Erythroblast (primary cell): ENCODE measurements around the gene GNAL.

Experiments
- GATA1 ChIP-seq: IDR thresholded peaks from 2 replicates; pipeline ENCODE4 v1.6.1; 2011; ENCODE audit warnings: low read depth, mild to moderate bottlenecking, control low read depth, low read length, moderate library complexity
- POLR2A ChIP-seq: IDR thresholded peaks from 2 replicates; pipeline ENCODE4 v1.6.1; 2011; ENCODE audit warnings: mild to moderate bottlenecking, low read length

DNA sequence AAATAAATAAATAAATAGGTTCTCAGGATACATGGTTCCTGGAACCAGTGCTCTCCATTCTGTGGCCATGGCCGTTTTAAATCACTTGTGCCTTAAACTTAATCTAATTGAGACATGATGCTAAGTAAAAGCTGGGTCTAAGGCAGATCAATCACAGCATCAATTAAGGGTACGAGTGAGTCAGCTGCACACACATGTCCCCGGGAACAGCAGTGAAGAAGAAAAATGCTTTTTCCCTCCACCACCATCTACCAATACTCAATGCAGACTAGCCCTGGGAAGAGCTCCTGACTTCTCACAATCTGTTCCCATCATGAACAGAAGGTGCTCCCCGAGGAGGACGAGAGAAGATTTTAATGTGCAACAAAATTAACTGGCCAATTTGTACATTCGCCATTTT lies 155.4 kb downstream of the GNAL start:
- no peak for TF ChIP-seq POLR2A
- TF ChIP-seq GATA1, result no peak
